HG02759 (cell line): ENCODE measurements around the gene HNRNPH1.

Experiments
- ATAC-seq: cut with Tn5 transposase; IDR thresholded peaks from one replicate; pipeline ENCODE4 v1.9.1; 2021; ENCODE audit warnings: mild to moderate bottlenecking, moderate library complexity; ENCODE audit not compliant: unreplicated experiment

HNRNPH1 gene

DNA sequence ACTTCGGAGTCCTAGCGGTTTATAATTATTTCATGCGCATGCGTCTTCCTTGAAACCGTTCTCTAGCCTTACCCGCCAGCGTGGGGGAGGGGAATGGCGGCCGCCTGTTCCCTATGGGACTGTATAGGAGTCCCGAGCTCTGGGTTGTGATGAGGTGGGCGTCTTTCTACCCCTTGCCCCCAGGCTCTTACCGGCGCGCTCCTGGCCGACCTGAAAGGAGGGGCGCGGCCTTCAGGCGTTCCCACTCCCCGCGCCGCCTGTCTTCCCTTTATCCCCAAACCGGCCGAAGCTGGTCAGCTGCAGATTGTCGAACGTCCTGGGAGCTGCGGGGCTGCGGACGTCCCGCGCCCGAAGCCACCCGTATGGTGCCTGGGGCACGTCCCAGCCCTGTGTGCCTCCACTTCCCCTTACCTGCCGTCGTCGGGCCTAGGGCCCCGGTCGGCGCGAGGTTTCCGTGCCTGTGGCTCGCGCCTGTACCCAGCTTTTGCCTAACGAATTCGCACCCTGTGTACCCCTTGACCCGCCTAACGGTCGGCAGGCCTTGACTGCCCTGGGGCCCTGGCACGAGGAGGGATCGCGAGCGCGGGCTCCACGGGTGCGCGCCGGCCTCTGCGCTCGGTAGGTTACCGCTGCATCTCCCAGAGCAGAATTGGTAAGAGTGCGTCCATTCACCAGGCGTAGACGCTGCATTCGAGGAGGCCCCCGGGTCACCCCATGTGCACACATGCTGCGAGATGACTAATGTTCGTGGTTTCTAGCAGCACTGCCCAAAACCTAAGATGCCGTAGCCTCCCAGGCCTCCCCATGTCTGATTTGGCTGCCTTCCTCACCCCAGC lies 653 bp upstream of the HNRNPH1 start:
- ATAC-seq = peak; percentile 5

DNA sequence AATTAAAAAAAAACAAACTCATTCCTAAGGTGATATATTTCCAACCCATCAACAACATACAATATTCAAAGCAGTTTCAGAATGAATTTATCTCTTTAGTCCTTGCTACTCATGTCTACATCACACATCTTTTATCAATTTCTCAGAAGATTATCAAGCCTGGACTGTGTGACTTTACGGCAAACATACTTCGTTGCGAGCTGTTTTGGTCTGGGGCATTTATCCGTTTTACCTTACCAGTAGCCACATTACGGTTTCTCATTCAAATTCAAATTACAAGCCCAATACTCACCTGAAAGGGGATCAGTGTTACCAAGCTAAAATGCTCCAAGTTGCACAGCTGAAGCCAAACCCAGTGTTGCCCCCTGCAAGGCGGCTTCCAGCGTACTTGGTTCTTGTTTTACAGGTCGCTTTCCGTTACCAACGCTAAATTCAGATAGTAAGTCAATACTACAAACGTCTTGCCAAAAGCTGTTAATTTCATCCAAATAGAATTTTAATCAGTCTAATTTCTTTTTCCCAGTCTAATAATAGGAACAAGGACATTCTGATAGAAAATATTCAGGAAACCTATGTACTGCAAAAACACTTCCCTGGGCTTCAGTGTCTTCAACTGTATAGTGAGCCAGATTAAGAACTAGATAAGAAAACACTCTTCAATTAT lies 1.8 kb downstream of the HNRNPH1 start:
- no peak for ATAC-seq

DNA sequence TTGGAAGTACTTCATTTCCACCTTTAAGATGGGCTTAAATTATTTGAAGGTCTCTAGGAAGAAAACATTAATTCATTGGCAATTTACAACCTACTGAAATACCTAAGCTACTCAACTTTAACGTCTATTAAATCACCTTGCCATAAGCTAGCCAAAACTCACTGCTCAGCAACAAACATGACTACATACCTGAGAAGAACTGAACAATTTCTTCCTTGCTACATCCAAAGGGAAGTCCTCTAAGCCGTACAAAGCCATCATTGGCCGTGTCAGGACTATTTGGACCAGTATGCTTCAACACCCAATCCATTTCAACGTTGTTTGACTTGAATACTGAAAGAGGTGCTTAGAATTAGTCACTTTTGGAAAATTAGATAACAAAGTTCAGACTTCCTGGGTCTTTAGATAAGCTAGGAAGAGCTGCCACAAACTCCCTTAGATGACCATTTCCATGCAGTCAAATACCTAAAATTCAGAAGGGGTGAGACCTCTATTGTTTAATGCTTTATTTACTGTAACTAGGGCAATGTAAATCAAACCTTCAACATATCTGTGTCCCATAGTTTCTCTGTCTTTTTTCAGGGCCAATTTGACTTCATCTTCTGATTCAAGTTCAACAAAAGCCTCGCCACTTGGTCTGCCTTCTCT lies 2.6 kb downstream of the HNRNPH1 start:
- ATAC-seq = no peak

DNA sequence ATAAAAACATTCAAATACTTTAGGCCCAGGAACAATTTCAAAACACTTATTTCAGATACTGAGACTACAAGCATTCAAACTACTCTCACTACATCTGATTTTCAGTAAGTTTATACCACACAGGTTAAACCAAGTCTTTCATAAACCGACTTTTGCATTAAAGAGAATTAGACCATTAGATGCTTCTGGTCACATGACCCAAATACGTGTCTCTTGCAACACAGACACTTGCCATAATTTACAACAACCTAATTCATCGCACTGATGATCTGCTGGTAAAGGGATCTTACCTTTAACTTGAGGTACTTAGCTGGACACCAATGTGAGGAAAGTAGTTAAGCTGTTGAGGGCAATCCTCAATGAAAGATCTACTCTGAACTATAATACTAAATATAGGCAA lies 3.2 kb downstream of the HNRNPH1 start:
- no peak for ATAC-seq

DNA sequence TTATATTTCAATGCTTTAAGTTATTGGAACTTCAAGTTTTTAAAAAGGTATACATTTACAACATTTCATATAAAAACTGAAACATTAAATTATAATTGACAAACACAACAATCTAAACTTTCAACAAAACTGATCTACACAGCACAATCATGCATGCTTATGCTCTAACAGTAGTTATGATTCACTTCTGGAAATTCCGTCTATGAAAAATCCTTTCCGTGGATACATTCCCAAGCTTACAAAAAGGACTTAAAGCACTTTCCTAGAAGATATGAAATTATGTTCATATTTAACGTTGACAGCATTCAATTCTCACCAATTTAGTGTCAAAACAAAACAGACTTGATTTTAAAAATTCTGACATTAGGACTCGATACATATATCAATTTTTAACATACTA lies 3.7 kb downstream of the HNRNPH1 start:
- ATAC-seq = no peak

DNA sequence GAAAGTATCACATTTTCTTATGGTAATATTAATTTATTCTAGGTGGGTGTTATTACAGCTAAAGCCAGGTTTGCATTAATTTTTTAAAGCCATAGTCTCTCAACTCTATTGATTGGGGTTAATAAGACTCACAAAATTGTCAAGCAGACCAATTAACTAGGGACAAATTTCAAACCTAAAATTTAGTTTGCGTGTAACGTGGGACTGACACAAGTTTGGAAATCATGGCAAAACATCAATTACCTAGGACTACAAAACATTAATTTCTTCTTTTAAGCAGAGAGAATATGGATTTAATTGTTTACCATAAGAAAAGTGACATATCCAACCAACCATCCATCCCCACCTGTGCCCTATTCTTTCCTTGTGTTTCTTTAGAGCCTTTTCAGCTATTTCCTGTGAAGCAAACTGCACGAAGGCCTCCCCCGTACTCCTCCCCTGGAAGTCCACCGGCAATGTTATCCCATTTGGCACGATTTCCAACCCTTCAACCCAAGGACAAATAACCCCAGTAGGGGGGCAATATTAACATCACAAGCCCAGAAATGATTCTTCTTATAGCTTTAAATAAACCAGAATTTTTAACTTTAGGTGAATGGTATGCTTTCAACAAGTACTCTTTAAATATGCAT lies 4.4 kb downstream of the HNRNPH1 start:
- no peak for ATAC-seq

DNA sequence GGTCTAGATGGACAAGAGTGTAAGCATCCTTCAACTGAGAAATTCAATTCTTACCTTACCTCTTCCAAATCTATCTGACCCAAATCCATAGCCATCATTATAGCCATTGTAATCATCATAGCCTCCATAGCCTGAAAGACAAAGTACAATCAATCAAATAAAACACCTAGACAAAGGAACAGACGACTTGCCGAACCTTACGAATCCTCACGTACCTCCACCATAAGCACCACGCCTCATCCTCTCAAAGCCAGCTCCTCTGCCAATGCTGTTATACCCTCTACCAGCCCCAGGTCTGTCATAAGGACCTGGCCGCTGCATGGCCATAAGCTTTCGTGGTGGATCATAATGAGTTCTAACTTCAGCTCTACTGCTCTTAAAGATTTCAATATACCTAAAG lies 5.5 kb downstream of the HNRNPH1 start:
- no peak for ATAC-seq

DNA sequence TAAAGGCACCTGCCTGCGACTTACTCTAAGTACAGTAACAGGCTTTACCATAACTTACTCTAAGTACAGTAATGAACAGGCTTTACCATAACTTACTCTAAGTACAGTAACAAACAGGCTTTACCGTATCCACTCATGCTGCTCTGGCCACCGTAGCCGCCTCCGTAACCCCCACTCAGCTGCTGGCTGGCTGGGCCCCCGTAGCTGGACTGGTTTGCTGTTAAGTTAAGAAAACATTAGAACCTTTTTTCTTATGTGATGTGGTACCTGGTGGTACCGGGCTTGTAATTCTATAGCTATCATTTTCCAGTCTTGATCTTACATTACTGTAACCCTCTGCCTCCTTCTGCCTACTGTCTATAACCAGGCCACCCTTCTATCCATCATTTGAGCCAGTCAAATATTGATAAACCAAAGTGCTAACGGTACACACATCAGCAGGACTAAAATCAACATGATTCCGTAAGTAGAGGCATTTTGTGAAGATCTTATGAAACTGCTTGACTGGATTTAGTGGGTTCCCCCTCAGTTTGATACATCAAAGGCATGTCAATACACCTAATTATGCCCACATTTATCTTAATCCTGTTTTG lies 7.4 kb downstream of the HNRNPH1 start:
- no peak for ATAC-seq

DNA sequence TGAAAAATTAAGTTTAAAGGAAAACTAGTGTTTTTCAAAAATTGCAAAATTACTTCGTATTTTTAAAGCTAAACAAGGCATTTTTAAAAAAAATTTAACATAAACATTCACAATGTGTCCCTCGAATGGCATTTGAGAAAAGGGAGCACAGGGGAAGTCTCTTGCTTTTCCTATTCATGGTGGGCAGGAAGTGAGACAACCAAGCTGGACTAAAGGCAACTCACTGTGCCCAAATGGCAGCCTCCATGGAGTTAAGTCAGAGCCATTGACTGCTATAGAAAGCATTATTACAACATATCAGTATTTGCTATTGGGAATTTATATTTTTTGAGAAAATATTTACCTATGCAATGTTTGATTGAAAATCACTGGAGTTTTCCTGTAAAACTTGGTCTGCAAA lies 8.3 kb downstream of the HNRNPH1 start:
- ATAC-seq = no peak

DNA sequence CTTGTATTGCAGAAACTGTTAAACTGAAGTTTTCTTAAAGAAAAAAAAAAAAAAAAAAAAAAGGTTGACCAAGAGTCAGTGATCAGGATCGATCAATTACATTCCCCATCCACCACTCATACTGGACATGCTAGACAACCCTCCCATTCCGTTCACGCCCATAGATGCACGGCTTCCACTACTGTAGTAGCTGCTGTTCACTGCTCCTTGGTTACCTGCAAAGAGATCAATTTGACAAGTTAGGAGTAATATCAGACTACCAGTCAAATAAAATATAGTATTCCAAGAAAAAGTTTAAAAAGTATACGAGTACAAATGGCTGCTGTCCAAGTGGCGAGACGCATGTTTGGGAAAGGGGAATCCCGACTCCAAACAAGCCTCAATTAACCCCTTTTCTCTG lies 8.7 kb downstream of the HNRNPH1 start:
- ATAC-seq = no peak

DNA sequence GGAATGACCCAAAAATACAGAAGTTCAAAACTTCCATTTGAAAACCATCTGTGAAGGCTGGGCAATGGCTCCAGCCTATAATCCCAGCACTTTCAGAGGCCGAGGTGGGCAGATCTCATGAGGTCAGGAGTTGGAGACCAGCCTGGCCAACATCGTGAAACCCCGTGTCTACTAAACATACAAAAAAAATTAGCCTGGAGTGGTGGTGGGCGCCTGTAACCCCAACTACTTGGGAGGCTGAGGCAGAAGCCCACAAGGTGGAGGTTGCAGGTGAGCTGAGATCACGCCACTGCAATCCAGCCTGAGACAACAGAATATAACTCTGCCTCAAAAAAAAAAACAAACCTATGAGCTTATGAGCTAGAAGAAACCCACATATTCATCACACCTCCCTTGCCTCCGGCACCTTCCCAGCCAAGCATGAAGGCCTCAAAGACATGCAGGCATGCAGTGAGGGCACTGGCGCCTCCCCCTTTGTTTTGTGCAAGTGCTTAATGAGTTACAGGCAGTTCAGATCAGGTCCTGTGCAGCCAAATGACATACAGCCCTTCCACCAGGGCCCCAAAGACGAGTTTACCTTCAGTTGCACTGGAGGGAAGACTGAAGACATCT lies 9.9 kb downstream of the HNRNPH1 start:
- ATAC-seq = no peak

DNA sequence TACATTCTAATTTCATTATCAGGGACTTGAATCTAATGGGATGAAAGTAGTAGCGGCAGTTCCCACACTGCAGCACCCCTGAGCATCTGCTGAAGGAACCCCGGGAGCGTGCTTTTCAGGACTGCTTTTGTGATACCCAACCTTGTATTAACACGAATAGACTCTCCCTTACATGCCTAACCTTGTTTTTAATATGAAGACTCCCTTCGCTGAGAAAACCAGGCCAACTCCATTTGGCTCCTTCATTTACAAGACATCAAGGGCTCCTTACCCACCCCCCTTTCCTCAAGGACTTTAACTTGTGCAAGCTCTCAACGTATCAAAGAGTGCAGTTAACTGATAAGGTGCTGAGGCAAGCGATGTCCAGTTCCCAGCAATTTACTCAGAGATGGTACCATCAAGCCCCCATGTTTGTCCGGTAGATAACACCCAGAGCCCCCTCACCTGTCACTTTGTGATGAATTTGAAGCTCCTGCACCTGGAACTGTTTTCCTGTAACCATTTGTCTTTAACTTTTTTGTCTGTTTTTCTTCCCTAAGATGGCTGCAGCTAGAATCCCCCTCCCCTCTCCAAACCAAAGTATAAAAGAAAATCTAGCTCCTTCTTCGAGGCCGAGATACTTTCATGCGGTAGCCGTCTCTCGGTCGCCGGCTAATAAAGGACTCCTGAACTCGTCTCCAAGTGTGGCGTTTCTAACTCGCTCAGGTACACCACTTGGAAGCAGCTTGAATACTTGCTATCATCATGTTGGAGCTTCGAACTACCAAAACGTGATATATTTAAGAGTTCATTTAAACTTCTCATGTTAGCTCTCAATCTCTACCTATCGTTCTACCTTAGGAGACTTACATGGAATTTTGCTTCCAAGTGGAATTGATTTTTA lies 10.7 kb downstream of the HNRNPH1 start:
- ATAC-seq = no peak

DNA sequence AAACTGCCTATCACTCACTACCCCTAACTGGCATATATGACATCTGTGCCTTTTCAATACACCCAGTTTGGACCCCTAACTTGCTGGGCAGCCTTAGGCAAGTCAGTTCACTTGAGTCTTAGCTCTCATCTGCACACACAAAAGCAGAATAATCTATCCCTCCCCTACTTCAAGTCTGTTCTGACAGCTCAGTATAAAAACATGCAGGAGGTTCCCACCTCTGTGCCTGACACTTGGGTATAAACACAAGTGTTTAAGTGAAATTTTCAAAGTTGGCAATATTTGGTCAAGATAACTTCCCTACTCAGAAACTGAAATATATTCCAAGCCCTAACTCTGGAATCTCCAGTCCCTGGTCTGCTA lies 12.6 kb downstream of the HNRNPH1 start:
- no peak for ATAC-seq

DNA sequence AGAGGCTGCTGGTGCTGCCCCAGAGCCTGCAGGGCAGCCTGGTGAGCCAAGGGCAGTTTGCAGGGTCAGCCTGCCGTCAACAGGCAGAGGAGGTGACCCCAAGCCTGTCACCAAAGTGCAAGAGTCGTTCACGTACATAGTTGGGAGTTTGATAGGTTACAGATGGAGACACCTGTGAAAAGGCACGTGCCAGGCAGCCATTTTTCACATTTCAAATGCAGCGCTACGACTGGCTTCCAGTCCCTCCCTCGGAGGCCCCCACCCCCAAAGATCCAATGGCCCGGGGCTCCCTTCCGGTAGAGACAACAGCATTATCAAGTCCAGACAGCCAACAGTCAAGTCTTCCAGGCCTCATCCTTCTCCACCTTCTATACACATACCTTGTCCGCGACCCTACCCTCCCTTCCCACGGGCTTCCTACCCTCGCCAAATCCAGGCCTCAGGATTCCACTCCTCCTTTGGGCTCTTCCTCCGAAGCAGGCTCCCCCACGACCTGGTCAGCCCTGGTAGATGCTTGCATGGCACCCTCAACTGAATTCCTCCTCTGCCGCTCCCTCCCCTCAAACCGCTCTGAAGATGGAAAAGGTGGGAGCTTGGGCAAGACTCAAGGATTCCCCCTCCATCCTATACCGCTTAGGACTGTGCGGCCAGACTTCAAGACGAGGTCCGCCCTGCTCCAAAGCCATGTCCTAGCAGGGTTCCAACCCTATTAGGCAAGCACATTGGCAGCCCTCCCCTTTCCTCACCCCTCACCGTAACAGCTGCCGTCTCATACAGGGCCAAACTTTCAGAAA lies 13.2 kb downstream of the HNRNPH1 start:
- no peak for ATAC-seq

DNA sequence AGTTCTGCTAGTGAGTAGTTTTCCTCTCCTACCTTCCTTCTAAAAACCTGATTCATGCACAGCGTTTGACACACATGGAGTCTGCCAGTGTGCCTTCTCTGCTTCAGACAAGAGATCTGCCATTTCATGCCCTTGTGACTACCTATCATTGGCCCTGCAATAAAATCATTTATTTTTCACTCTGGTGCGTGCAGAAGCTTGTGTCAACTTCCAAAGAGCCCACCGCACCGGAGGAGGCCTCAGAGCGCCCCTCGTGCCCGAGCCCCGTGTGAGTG lies 13.7 kb downstream of the HNRNPH1 start:
- no peak for ATAC-seq

DNA sequence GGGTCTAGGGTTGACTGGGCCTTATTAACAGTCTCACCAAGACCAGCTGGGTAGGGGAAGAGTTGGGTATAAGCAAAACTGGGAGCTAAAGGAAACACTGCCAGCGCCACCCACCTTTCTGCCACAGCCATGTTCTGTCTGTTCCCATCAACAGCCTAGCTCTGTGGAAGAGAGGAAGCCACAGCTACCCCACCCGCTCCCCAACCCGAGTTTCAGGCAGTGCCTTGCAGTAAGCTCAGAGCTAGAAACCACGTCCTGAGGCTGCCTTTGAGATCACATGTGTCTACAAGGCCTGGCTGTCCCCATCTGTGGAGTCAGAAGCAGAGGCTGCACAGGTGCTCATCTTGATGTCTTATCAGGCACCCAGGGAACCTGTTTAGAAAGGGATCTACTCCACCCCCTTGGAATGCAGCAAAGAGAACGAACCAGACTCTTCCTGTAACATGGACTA lies 15.3 kb downstream of the HNRNPH1 start:
- no peak for ATAC-seq

DNA sequence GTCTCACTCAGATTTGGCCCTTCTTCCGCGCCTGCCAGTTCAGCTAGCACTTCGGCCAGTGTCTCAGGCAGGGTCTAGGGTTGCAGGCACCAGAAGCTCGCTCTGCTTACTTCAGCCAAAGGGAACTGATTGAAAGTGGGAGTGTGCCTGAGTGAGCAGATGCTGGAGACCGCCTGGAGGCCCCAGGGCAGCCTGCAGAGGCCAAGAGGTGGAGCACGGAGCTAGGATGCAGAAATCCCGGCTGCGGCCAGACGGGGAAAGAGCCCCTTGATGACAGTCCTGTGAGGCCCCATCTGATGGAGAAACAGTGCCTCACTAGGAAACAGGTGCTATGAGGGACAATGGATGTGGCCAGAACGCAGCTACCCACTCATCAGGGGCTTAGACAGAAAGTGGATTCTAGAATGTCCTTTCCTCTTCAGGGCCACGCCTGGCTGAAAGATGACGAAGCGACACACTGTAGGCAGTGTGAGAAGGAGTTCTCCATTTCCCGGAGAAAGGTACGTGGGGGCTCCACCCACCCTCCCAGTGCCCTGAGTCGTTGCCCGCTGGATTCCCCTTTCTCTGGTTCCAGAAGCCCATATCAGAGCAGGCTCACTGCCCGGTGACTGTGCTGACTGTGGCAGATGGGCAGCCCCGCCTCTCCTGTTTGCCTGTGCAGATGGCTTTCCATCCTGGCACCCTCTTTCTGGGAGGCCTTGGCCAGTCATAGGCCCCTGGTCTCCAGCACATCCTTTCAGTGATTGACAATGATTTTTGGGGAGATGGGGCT lies 16.1 kb downstream of the HNRNPH1 start:
- ATAC-seq = no peak

DNA sequence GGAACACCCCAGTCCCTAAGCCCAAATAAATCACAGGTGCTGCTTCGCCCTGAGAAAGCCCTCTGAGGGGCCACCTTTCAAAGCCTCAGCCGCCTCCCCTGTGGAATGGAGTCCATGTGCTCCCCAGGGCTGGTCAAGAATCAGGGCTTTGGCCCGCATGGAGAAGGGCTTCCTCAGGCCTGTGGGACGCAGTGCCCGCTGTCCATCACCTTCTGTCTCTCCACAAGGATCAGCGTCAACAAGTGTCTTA lies 16.6 kb downstream of the HNRNPH1 start:
- ATAC-seq = no peak
